Esophagus squamous epithelium (tissue), 4 donors: ENCODE results near the gene GNB5.

Experiments used
- POLR2A ChIP-seq, 4 donors: fragments of 450-650 bp; IDR thresholded peaks; one replicate each; pipeline ENCODE4 v1.6.1; 2017; ENCODE audit warnings: antibody characterized with exemption in 4 of 4, mild to moderate bottlenecking in 4 of 4, moderate library complexity in 3 of 4
- TF ChIP-seq, protein P1 (sequence below), 6 experiments: fragments of 450-650 bp in 4 of 6; fragments of 200-600 bp in 2 of 6; sonication (generic) in 2 of 6; IDR thresholded peaks; one replicate each; pipeline ENCODE4 v1.5.1; 2016 to 2019; ENCODE audit warnings: antibody characterized with exemption in 6 of 6, mild to moderate bottlenecking in 4 of 6, moderate library complexity in 4 of 6

DNA sequence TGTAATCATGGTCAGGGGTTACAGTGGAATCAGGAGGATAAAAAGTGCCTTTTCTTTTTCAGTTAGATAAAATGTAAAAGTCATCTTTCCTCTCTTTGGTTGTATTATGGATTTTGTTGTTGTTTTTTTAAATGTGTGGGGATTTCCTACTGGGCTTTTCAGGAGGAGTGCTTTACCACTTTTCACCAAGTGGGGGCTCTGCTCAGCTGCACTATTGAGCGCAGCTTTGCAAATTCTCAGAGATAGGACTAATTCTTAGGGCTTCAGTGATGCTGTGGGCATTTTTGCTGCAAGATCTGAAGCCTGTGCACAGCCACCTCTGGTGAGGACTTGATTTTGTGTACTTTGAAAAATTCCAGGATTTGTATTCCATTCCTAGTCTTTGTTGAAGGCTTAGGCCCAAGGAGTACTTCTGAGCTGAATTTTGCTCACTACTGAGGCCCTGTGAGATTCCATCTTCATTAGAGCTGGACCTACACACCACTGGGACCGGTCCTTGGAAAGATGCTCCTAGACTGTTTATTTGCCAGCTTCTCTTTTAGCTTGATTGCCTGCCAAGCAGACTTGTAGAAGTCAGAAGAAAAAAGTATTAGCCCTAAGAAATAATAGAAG is 7.5 kb downstream of the GNB5 start:
- TF ChIP-seq, protein P1, sequence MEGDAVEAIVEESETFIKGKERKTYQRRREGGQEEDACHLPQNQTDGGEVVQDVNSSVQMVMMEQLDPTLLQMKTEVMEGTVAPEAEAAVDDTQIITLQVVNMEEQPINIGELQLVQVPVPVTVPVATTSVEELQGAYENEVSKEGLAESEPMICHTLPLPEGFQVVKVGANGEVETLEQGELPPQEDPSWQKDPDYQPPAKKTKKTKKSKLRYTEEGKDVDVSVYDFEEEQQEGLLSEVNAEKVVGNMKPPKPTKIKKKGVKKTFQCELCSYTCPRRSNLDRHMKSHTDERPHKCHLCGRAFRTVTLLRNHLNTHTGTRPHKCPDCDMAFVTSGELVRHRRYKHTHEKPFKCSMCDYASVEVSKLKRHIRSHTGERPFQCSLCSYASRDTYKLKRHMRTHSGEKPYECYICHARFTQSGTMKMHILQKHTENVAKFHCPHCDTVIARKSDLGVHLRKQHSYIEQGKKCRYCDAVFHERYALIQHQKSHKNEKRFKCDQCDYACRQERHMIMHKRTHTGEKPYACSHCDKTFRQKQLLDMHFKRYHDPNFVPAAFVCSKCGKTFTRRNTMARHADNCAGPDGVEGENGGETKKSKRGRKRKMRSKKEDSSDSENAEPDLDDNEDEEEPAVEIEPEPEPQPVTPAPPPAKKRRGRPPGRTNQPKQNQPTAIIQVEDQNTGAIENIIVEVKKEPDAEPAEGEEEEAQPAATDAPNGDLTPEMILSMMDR (IDR thresholded peaks at IDR 0.05), result peak in 5 of 6 experiments; percentile 10 to 54 (median 45)
- TF ChIP-seq POLR2A (IDR thresholded peaks at IDR 0.05), result no peak
